Common myeloid progenitor, CD34-positive (primary cell): Measurements from ENCODE around the gene ACRBP. TPM values are rescaled to one million over a fixed set of nuclear protein-coding genes. Genes with fewer than 3 reads are reported as not detected.

ENCODE experiments used
- CTCF ChIA-PET: fragments of 350-600 bp; sonication (Branson Sonifier 250); formaldehyde crosslinking; loops from one replicate; lab custom pipeline; 2021; ENCODE audit warnings: antibody characterized with exemption; lab: Charles Lee
- POLR2A ChIA-PET: fragments of 350-600 bp; sonication (Branson Sonifier 250); formaldehyde crosslinking; loops from one replicate; lab custom pipeline; 2021; ENCODE audit warnings: antibody characterized with exemption; lab: Charles Lee
- DNase-seq, 3 donors: peaks; one replicate each; pipeline versions ENCODE4 v3.0.0 to v3.0.0-alpha.2; 2013
- H3K27ac ChIP-seq, 2 experiments: 1 replicate in 1 of 2; 2 replicates in 1 of 2; pipeline ENCODE4 v1.7.0; 2013; ENCODE audit warnings: inconsistent platforms in 2 of 2, low read length in 2 of 2, mild to moderate bottlenecking in 2 of 2, low read depth in 1 of 2, moderate library complexity in 1 of 2; ENCODE audit not compliant: severe bottlenecking in 2 of 2, insufficient read depth in 1 of 2, poor library complexity in 1 of 2
- H3K27me3 ChIP-seq, 5 experiments: replicated peaks in 2 of 5; 1 replicate in 3 of 5; 2 replicates in 2 of 5; pipeline versions ENCODE4 v1.6.1 to v1.7.0; 2013; ENCODE audit warnings: low read length in 4 of 5, mild to moderate bottlenecking in 2 of 5, moderate library complexity in 2 of 5, inconsistent platforms in 1 of 5; ENCODE audit not compliant: insufficient read depth in 5 of 5, control insufficient read depth in 4 of 5
- H3K36me3 ChIP-seq, 4 experiments: 1 replicate in 2 of 4; 2 replicates in 2 of 4; pipeline versions ENCODE4 v1.6.1 to v1.7.0; 2013; ENCODE audit warnings: low read length in 3 of 4, control low read depth in 1 of 4, mild to moderate bottlenecking in 1 of 4; ENCODE audit not compliant: control insufficient read depth in 4 of 4, insufficient read depth in 4 of 4
- H3K4me1 ChIP-seq, 4 experiments: 1 replicate in 3 of 4; 2 replicates in 1 of 4; pipeline versions ENCODE4 v1.6.1 to v1.7.1; 2013; ENCODE audit warnings: low read length in 3 of 4, mild to moderate bottlenecking in 3 of 4, control low read depth in 1 of 4, inconsistent platforms in 1 of 4, moderate library complexity in 1 of 4; ENCODE audit not compliant: control insufficient read depth in 4 of 4, insufficient read depth in 4 of 4; ENCODE audit errors: control extremely low read depth in 1 of 4
- H3K4me3 ChIP-seq, 7 experiments: 1 replicate in 4 of 7; 2 replicates in 3 of 7; pipeline versions ENCODE4 v1.5.1 to v1.7.0; 2013; ENCODE audit warnings: mild to moderate bottlenecking in 7 of 7, low read length in 6 of 7, moderate library complexity in 6 of 7, inconsistent platforms in 2 of 7, low read depth in 2 of 7, control low read depth in 1 of 7; ENCODE audit not compliant: insufficient read depth in 4 of 7, control insufficient read depth in 1 of 7; ENCODE audit errors: extremely low read depth in 1 of 7
- H3K9me3 ChIP-seq, 5 experiments: 1 replicate in 4 of 5; 2 replicates in 1 of 5; pipeline versions ENCODE4 v1.6.1 to v1.7.1; 2013; ENCODE audit warnings: low read length in 4 of 5, mild to moderate bottlenecking in 2 of 5, inconsistent platforms in 1 of 5, low read depth in 1 of 5, moderate library complexity in 1 of 5; ENCODE audit not compliant: control insufficient read depth in 4 of 5, insufficient read depth in 2 of 5; ENCODE audit errors: control extremely low read depth in 1 of 5
- WGBS: methylation state at CpG from one replicate; pipeline ENCODE4 v1.1.5; 2013; ENCODE audit not compliant: insufficient coverage; 5-methylcytosine and 5-hydroxymethylcytosine counted together
- polyA plus RNA-seq: library from polyadenylated mRNA; unstranded; fragments of 120-200 nt; gene quantifications from one replicate; pipeline ENCODE4 v1.2.1, GENCODE V29; 2013

ACRBP gene
- 19.9 TPM for polyA plus RNA-seq

GRCh38 chr12:6647083-6647604, at the start of gene ACRBP:
TSS of gene ACRBP (minus strand) at chr12:6647432. CDS start at chr12:6647366, 66 bp downstream.
- Histone ChIP-seq H3K27me3 (no peaks in the 10 kb centered on the region), H3K4me3 (peak within 1 kb of the TSS; percentile 14 to 91 (median 77)), H3K4me1 (peaks cover 3 to 29% (median 15%) of the 10 kb centered on the region in 4 experiments), H3K36me3 (peaks cover 11 to 32% (median 24%) of the 10 kb centered on the region in 4 experiments), H3K9me3 (peaks cover 0 to 32% (median 0%) of the 10 kb centered on the region in 5 experiments), H3K27ac (peak within 1 kb of the TSS in 1 of 2 experiments; percentile 73)
- ChIA-PET CTCF (interaction anchor here (0.7 to 6.5 kb wide), 6 partner anchors 10 to 62 kb away, joined by 3 to 69 read pairs (median 4); partner anchors contain the start of gene LPAR5), POLR2A (interaction anchor here (0.5 kb wide), 1 partner anchor 108 kb away, joined by 5 read pairs; no protein-coding TSS in a partner anchor)
- DNase-seq = peak; percentile 51 to 71 (median 65)
- WGBS = under 1% methylated on average over 35 of the region's 38 CpGs

GRCh38 chr12:6695313-6696045, 48.2 kb upstream of the ACRBP start:
- H3K9me3 ChIP-seq = no peaks in the 10 kb centered on the region
- peaks cover 0 to 2% (median 0%) of the 10 kb centered on the region in 4 experiments for H3K36me3 ChIP-seq
- 97% methylated on average over 5 of the region's 11 CpGs for WGBS
- no peak overlapping the region for H3K27ac ChIP-seq
- H3K4me1 ChIP-seq = peaks cover 0 to 14% (median 7%) of the 10 kb centered on the region in 4 experiments
- no peak for DNase-seq
- ChIA-PET CTCF (interaction anchor here (0.8 to 3.8 kb wide), 12 partner anchors 10 to 142 kb away, joined by 3 to 16 read pairs (median 3); partner anchors contain the start of gene COPS7A), POLR2A (no interaction called here)
- no peak overlapping the region for H3K4me3 ChIP-seq
- H3K27me3 ChIP-seq = peaks cover 0 to 35% (median 13%) of the 10 kb centered on the region in 5 experiments

- H3K27me3 ChIP-seq = peaks cover 0 to 27% (median 12%) of the 10 kb centered on the region in 5 experiments
- no peaks in the 10 kb centered on the region for H3K9me3 ChIP-seq
- WGBS = 93% methylated on average over 7 of the region's 9 CpGs
- no peak overlapping the region for H3K27ac ChIP-seq
- CTCF ChIA-PET = interaction anchor here (1.1 to 3.8 kb wide), 2 partner anchors 73 to 141 kb away, joined by 3 to 16 read pairs; no protein-coding TSS in a partner anchor
- peaks cover 0 to 2% (median 0%) of the 10 kb centered on the region in 4 experiments for H3K36me3 ChIP-seq
- POLR2A ChIA-PET = no interaction called here
- no peak for DNase-seq
- peaks cover 3 to 12% (median 11%) of the 10 kb centered on the region in 4 experiments for H3K4me1 ChIP-seq
- H3K4me3 ChIP-seq = no peak overlapping the region
These were observed 47.5 kb upstream of the ACRBP start for GRCh38 chr12:6694701-6695100.

GRCh38 chr12:6693832-6694355, 46.7 kb upstream of the ACRBP start:
- CTCF ChIA-PET = interaction anchor here (1.5 to 3.8 kb wide), 3 partner anchors 55 to 132 kb away, joined by 4 to 16 read pairs (median 4); no protein-coding TSS in a partner anchor

GRCh38 chr12:6692888-6693287, 45.7 kb upstream of the ACRBP start:
- POLR2A ChIA-PET = interaction anchor here (0.6 kb wide), 1 partner anchor 31 kb away, joined by 3 read pairs; no protein-coding TSS in a partner anchor
- H3K9me3 ChIP-seq = no peaks in the 10 kb centered on the region
- peaks cover 0 to 9% (median 2%) of the 10 kb centered on the region in 5 experiments for H3K27me3 ChIP-seq
- no peak overlapping the region for H3K27ac ChIP-seq
- peaks cover 6 to 21% (median 17%) of the 10 kb centered on the region in 4 experiments for H3K4me1 ChIP-seq
- CTCF ChIA-PET = interaction anchor here (0.6 to 3.8 kb wide), 9 partner anchors 9 to 133 kb away, joined by 3 to 16 read pairs (median 3); no protein-coding TSS in a partner anchor
- no peak for DNase-seq
- no CpG with 5 or more reads among the region's 2 CpGs for whole genome bisulfite sequencing
- peaks cover 0 to 2% (median 0%) of the 10 kb centered on the region in 4 experiments for H3K36me3 ChIP-seq
- no peak overlapping the region for H3K4me3 ChIP-seq

More at GRCh38 chr12:6693832-6694355, 46.7 kb upstream of the ACRBP start:
- POLR2A ChIA-PET = no interaction called here
- peaks cover 0 to 19% (median 5%) of the 10 kb centered on the region in 5 experiments for H3K27me3 ChIP-seq
- peaks cover 0 to 2% (median 0%) of the 10 kb centered on the region in 4 experiments for H3K36me3 ChIP-seq
- H3K4me3 ChIP-seq = no peak overlapping the region
- DNase-seq = no peak
- peaks cover 3 to 12% (median 10%) of the 10 kb centered on the region in 4 experiments for H3K4me1 ChIP-seq
- WGBS = 90% methylated on average over 3 of the region's 4 CpGs
- H3K27ac ChIP-seq = no peak overlapping the region
- no peaks in the 10 kb centered on the region for H3K9me3 ChIP-seq

GRCh38 chr12:6691473-6691872, 44.2 kb upstream of the ACRBP start:
- DNase-seq = no peak
- POLR2A ChIA-PET = interaction anchor here (1.1 kb wide), 1 partner anchor 33 kb away, joined by 3 read pairs; no protein-coding TSS in a partner anchor

More at GRCh38 chr12:6691473-6691872, 44.2 kb upstream of the ACRBP start:
- Histone ChIP-seq H3K9me3 (no peaks in the 10 kb centered on the region), H3K4me3 (no peak overlapping the region), H3K36me3 (peaks cover 0 to 3% (median under 1%) of the 10 kb centered on the region in 4 experiments), H3K27me3 (peaks cover 0 to under 1% (median 0%) of the 10 kb centered on the region in 5 experiments), H3K4me1 (peaks cover 12 to 34% (median 31%) of the 10 kb centered on the region in 4 experiments), H3K27ac (no peak overlapping the region)
- CTCF ChIA-PET = interaction anchor here (0.9 to 3.8 kb wide), 4 partner anchors 8 to 94 kb away, joined by 3 to 16 read pairs (median 4); no protein-coding TSS in a partner anchor
- WGBS = 86% methylated on average over 2 of the region's 4 CpGs
